Neural progenitor cell (in vitro differentiated cells): ENCODE data around the gene CRIP1.

Source experiments
- CTCF ChIP-seq: fragments of 200-600 bp; sonication (generic); IDR thresholded peaks from 2 replicates; pipeline ENCODE4 v1.5.1; 2017; ENCODE audit warnings: antibody characterized with exemption, mild to moderate bottlenecking
- EZH2 ChIP-seq: fragments of 200-600 bp; sonication (generic); IDR thresholded peaks from 2 replicates; pipeline ENCODE4 v1.6.1; 2017; ENCODE audit warnings: antibody characterized with exemption, mild to moderate bottlenecking, moderate library complexity
- EZH2phosphoT487 ChIP-seq: fragments of 200-600 bp; sonication (generic); IDR thresholded peaks from 2 replicates; pipeline ENCODE4 v1.6.1; 2017; ENCODE audit warnings: antibody characterized with exemption

GRCh38 chr14:105450864-105451720 is 35.6 kb upstream of the CRIP1 start:
- TF ChIP-seq EZH2phosphoT487 (no peak), CTCF (no peak), EZH2 (no peak)
